Measurements from ENCODE around the gene DOK1.

The DOK1 gene

DNA sequence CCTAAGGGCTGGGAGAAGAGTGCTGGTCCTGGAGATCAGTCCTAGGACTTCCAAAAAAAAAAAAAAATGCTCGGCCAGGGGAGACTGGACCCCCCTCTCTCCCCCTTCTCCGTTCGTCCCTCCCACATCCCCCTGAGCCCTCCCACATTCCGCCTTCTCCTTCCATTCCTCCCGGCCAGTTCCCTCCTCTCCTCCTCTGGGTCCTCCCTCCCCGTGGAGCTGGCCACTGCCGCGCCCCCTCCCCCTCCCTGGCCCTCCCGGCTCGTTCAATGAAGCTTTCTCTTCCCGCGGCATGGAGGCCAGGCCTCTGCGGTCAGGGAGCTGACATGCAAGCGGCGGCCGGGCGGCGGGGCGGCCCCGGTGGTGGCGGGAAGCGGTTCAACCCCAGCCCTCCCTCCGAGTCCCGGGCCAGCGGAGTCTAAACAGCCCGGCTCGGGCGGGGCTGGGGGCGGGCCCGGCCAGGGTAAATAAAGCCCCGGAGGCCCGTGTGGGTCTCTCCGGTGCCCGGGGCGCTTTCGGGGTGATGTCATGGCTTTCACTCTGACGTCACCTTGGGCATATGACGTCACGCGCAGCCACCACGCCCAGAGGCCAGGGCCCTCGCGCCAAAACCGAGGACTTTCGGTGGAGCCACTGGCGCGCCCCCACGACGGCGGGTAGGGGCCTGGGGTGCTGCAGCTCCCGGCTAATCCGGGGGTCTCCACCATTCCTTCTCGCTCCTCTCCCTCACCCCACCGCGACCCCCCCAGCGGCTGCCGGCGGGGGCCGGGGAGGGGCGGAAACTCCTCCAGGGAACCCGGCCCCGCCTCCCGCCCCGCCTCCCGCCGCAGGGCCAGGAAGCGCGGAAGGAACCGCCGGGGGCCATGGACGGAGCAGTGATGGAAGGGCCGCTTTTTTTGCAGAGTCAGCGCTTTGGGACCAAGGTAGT lies at the start of gene DOK1, which contains the start of gene LOXL3:
DOK1 (plus strand) TSS at position 829 of the 928 bp plus-strand sequence; CDS start at position 864, 35 bp downstream.
LOXL3 (minus strand) TSS at position 51 of the 928 bp plus-strand sequence. CDS start 1,308 bp downstream, outside the sequence.
- peak; percentile 52 to 69 for DNase-seq

DNA sequence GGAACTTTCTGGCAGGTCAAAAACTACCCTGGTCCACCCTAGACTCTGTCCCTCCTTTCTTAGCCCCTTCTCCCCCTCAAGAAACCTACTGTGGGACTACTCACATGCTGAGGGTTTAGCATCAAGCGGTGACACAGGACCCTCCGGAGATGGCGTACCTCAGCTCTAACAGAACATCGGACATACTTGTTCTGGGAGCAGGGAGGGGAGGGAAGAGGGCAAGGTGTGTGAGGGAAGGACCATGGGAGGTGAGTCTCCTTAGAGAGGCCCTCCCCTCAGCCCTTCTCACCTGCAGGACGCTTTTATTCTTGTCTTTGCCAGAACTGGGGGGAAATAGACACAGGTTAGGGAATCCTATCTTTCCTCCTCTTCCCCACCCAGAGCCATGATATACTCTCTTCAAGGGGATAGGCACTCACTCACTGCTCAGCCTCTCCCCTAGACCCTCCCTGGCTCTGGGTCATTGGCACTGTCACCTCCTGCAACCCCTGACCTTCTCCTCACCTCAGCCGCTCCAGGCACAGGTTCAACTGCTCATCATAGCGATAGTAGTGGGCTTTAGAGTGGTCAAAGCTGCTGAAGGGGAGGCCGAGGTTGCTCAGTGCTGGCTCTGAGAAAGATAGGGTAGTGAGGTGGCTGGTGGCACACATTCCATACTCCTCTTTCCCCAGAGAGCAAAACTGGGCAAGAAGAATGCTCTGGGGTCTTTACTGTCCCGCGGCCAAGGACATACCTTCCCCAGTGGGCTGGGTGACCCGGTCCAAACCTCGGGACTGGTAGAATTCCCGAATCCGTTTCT lies 48.9 kb upstream of the DOK1 start:
- DNase-seq = no peak

DNA sequence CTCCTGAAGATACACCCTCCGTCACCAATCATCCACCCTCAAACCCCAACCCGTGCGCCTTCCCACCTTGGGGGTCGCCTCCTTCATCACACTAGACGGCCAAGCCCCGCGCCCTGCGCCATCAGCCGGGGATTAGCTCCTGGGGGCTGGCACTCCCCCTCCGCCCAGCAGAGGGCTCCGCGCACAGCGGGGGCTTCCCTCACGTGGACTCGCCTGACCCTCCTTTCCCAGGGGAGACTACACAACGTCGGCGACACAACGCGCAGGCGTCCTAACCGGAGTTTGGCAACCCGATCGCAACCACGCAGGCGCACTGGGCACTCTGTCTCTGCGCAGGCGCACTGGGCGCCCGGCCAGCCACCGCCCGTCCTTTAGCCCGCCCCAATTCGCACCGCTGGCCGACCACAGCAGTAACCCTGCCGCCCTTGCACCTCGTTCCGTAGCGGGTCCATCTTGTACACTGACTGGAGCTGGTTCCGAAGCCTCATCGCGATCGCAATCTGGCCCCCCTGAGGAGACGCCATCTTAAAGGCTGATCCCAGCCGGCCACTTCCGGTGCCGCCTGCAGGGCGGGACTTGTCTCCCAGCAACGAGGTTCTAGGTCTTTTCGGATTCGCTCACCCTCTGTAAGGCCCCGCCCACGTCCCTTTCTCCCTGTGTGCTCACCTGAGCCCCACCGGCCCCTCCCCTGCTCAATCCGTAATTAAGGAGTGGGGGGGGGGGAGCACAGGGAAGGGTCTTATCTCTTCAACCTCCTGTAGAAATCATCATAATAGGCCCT lies 47.2 kb upstream of the DOK1 start, which contains the start of gene PCGF1:
PCGF1 (minus strand) TSS at position 551 of the 781 bp plus-strand sequence; CDS start at position 524, 27 bp downstream.
- DNase-seq = peak; percentile 98 to 99

DNA sequence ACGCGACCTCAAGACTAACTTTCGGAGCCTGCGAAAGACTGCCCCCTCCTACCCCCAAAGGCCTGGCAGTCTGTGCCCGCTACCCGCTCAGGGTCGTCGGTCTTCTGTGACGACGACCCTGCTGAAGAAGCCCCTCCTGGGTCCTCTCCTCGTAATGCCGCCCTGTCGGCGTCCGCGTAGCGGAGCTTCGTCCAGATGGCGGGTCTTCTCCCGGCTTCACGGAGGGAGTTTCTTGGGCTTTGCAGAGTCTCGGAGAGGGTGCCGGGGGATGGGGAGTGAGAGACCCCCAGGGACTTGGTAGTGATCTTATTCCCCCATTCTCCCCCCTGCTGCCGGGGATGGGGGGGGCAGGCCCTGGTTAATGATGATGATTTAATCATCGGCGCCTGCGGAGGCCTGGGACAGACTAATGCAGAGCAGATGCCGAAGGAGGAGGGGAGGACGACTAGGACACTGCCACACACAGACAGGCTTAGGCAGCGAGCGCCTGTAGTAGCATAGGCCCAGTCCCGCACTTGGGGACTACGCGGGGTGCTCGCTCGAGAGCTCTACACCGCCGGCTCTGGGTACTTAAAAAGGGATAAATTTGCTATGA lies 46.5 kb upstream of the DOK1 start:
- DNase-seq = peak; percentile 32 to 66

DNA sequence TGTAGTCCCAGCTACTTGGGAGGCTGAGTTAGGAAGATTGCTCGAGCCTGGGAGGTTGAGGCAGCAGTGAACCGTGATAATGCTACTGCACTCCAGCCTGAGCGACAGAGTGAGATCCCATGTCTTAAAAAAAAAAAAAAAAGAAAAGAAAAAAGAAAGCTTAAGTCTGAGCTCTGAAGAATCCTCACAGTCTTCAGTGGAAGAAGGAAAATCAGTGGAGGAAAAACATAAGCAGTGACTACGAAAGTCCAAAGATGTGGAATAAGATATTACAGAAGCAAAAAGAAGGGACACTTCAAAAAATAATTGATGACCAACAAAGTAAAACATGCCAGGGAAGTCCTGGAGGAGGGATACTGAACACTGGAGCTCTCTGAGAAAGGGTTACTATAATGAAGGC lies 44.2 kb upstream of the DOK1 start:
- DNase-seq = no peak

DNA sequence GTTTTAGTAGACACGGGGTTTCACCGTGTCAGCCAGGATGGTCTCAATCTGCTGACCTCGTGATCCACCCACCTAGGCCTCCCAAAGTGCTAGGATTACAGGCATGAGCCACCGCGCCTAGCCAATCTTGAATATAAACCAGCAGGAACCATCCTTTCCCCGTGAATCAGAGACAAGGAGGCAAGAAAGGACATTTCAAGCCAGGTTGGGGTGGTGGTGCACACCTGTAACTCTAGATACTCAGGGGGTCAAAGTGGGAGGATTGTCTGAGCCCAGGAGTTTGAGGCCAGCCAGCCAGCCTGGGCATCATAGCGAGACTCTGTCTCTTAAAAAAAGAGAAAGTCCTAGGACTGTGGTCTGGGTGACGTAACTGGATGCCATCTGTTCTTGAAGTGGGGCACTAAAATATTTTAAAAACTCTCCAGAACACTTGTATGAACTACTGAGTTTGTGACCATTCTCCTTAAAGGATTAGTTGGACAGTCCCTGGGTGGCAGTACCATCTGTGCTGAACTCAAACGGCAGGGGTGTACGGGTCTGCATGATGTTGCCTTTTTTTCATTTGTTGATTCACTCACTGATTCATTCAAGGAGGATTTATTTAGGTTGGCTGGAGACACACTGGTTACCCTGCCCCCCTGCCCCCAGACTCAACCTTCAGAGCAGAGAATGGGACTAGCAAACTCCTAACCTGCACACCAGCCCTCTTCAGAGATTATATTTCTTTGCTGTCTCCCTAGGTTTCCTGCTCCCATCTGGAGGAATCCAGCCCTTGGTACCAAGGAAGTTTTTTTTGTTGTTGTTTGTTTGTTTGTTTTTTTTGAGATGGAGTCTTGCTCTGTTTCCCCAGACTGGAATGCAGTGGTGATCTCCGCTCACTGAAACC lies 43.2 kb upstream of the DOK1 start:
- DNase-seq = no peak

DNA sequence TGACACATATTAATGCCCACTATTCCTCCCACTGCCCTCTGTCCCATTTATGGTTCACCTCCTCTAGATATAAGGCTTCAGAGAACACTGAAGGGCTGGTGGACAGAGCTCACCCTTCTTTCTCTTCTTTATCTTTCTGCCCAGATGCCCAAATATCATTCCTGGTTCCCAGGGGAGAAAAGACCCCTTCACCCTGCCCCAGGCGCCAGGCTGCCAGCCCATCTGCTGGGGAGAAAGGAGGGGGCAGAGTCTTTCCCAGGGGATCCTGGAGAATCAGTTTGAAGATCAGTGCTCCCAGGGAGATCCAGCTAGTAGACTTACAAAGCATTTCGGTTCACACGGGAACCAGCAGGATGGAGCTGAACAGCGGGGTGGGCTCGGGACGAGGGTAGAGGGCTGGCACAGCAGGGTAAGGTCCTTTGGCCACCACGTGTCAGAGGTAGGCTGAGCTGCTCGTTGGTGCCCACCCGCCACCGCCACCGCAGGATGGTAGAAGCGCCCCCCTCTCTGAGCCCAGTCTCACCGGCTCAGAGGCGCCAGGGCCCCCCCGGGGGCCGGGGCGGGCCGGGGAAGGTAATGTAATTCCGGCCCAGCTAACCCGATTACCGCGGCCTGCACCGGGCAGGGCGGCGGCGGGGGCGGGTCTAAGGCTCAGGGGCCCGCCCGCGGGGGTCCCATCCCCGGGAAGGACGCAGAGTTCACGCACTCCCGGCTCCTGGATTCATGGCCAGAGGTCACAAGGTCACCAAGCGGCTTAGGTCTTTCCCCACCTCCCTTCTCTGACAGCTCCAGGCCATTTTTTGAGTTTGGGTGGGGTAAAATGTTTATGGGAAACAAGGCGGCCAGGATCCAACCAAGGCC lies 41.5 kb upstream of the DOK1 start:
- DNase-seq = no peak

DNA sequence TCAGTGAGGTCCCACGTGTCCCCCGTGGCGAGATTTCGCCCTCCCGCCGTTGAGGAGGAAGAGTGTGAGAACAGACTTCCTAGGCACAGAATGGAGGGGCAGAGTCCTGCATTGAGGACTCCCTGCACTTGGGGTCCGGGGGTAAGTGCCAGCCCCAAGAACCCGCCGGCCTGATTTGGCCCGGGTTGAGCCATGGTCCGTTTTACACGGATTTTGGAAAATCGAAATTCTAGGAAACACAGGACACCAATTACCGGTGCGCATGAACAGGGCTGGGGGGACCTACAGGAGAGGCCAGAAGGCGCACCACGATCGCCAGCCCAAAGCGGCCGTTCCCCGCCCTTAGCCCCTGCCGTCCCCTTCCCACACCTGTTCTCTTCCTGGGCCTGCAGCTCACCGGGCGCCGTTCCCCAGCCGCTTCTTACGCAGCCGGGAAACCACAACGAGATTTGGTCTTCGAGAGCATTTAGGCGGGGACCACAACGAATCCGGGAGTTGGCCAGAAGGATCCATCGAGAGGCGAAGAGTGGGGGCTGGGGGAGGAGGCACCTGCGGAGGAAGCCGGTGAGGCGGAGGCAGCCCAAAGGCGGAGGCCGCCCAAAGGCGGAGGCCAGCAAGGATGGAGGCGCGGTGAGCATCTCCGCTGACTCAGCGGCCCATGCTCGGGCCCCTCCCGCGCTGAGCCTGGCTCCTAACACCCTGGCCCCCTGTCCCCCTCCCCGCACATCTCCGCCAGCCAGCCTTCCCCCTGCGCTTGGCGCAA lies 40.7 kb upstream of the DOK1 start:
- no peak for DNase-seq

DNA sequence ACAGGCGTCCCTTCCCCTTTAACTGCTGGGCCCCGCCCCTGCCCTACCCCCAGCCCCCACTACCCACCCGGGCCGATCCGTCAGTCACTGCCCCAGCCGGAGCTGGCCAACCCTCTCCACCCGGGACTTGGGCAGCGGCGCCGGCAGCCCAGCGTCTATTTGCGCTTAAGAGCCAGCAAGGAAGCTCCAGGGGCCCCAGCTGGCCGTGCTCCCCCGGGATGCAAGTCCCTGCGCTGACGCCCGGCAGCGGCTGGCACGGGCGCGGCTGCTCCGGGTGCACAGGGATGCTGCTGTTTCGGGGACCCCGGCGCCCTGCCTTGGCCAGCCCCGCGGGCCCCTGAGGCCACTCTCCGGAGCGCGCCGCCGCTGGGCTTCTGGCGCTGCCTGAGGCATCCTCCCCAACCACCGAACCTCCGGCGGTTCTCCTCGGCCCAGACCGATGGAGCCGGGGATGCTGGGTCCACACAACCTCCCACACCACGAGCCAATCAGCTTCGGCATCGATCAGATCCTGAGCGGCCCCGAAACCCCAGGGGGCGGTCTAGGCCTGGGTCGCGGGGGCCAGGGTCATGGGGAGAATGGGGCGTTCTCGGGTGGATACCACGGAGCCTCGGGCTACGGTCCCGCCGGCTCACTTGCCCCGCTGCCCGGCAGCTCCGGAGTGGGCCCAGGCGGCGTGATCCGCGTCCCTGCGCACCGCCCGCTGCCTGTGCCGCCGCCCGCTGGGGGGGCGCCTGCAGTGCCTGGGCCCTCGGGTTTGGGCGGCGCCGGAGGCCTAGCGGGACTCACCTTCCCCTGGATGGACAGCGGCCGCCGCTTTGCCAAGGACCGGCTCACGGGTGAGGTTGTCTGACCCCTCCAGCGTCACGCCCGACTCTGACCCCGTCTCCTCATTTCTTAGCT lies 39.9 kb upstream of the DOK1 start, which contains the start of gene TLX2:
TLX2 (plus strand) TSS at position 83 of the 903 bp plus-strand sequence; CDS start at position 440, 357 bp downstream.
- DNase-seq = peak in 1 of 2 experiments; percentile 18

DNA sequence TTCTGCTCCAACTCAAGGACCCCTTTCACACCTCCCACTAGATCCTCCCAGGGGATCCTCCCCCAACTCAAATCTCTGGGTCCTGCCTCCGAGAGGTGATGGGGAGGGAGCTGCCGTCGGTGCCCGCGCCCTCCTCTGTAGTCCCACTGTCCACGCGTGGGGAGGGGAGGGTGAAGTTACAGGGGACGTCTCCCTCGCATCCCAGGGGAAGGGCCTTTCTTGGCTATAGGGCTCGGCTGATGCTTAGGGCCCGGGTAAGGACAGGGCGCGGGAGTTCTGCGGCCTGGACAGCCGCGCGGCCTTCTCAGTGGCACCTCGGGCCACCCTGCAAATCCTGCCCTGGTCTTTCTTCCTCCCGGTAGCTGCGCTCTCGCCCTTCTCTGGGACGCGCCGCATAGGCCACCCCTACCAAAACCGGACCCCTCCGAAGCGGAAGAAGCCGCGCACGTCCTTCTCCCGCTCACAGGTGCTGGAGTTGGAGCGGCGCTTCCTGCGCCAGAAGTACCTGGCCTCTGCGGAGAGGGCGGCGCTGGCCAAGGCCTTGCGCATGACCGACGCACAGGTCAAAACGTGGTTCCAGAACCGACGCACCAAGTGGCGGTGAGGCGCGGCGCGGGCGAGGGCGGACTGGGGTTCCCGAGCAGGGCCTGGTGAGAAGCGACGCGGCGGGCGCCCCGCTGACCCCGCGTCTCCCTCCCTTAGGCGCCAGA lies 39.1 kb upstream of the DOK1 start:
- no peak for DNase-seq

DNA sequence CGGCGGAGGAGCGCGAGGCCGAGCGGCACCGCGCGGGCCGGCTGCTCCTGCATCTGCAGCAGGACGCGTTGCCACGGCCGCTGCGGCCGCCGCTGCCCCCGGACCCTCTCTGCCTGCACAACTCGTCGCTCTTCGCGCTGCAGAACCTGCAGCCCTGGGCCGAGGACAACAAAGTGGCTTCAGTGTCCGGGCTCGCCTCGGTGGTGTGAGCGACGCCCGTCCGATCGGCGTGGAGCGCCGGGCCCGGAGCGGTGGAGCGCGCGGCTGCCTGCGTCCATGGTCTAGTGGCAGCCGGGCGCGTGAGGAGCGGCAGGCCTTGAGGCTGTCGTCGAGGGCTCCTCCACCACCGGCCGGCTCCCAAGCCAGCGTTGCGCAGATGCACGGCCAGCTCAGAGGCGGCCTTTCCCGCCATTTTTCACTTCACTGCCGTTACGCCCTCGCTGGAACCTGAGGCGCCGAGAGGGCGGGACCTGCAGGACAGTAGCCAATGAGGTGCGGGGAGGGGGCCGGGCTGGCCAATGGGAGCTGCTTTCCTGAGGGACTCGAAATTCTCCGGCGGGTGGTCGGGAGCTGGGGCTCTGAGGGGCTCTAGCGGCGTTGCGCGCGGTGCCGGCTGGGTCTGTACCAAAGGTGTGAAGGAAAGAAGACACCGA lies 38.4 kb upstream of the DOK1 start:
- no peak for DNase-seq

DNA sequence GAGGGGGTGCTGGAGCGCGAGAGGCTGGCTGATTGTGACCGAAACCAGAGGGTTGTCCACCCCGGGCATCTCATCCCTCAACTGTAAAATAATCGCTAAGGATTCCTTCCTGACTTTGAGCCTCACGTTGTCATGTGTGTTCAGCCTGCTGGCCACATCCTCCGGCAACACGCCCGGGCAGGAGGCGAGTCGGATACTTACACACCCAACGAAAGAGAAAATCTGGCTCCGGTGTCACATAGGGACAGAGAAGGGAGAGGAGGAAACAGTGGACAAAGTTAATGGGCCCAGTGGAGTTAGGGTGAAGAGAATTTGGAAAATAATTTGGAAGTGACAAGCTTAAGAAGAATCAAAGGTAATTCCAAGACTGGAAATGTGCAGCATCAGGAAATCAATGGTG lies 37.9 kb upstream of the DOK1 start:
- no peak for DNase-seq

DNA sequence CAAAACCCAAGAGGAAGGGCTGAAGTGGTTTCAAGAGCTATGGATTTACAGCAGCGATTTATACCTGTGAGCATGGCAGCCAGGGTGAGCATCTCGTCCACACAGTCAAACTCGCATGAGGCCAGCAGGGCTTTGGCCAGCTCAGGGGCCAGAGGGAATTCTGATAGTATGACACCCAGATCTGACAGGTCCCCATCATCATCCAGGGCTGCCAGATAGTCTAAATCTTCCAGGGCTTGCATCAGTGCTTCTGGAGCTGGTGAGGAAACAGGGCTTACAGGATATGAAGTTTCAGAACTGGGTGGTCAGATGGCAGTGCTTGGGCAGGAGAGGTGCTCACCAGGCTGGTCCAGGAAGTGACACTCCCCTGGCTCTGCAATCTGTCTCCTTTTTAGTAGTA lies 32.0 kb upstream of the DOK1 start:
- no peak for DNase-seq

DNA sequence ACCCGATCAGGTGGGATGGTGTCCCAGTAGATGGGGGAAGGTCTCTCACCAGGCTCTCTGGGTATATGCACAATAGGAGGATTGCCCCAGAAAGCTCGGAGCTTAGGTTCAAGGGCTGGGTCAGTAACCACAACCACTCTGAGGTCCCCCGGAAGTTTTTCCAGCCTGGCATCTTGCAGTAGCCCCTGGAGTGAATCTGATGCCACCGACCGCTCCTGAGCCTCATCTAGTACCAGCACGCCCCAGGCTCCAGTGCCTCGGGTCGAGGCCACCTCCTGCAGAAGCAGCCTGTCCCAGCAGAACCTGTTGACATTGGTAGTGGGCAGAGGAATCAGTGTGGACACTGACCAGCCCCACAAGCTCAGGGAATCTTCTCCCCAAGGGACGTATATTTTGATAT lies 30.5 kb upstream of the DOK1 start:
- DNase-seq = no peak

DNA sequence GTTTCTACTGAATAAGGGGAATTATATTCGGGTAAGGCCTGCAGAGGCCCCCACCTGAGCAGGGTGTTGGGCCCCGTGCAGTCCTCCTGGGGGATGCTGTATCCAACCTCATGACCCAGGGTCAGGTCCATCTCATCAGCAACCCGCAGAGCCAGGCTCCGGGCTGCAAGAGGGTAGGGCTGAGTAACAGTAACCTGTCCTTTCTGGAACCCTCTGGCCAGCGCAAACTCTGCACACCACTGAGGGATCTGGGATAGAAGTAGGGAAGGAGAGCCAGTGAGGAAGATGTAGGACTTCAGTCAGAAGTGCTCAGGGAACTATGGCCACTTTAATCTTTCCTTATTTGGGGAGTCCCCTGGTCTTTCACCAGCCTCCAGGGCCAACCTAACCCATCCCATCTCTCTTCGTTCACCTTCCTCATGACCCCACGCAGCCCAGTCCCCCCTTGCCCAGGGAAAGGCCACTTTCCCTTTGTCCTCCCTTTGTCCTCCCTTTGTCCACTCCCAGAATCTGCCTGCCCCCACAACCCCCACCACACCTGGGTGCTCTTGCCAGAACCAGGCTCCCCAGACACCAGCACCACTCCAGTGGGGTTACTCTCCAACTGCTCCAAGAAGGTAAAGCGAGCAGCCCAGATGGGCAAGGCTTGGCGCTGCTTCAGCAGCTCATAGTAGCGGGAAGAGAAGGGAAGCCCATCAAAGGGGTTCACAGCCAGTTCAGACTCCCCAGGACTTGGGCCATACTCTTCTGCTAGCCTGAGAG lies 29.4 kb upstream of the DOK1 start:
- no peak for DNase-seq

All from NCI-H1930 (cell line).